NB4 (cell line): ENCODE measurements around the gene CIAO1.

Experiments used
- POLR2A ChIP-seq: IDR thresholded peaks from 2 replicates; pipeline ENCODE4 v1.6.1; 2011; ENCODE audit warnings: mild to moderate bottlenecking; ENCODE audit not compliant: insufficient read length; ENCODE audit errors: extremely low read depth
- TF ChIP-seq, protein P1 (sequence below): IDR thresholded peaks from one replicate; pipeline ENCODE4 v1.5.1; 2012; ENCODE audit warnings: low read depth, low read length

DNA sequence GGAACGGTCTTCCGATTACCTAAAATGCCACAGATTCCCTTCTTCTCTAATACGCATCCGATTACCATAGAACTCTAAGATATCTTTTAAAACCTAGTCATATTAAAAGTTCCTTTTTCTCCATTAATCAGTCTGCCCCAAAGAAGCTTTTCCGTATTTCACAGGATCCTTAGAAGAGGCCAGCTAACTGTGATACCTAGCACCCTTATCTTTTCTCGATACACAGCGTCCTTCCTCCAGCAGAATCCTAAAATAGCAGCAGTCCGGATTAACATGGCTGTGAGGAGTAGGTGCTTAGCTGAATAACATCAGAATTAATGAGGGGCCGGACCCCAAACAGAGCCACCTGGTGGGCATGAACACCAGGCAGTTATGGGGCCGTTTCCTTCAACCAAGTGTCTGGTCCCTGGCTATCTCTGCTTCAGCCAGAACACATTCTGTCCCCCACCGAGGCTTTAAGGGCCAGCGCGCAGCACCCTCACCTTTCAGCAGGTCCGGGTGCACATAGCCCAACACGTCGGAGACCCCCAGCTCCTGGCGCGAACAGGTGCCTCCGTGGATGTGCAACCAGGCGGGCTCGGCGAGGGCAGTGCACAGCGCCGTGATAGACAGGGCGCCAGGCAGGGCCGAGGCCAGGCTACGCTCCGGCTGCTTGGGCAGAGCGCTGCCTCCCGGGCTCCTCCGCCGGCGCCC is 1.2 kb upstream of the CIAO1 start:
- TF ChIP-seq, protein P1, sequence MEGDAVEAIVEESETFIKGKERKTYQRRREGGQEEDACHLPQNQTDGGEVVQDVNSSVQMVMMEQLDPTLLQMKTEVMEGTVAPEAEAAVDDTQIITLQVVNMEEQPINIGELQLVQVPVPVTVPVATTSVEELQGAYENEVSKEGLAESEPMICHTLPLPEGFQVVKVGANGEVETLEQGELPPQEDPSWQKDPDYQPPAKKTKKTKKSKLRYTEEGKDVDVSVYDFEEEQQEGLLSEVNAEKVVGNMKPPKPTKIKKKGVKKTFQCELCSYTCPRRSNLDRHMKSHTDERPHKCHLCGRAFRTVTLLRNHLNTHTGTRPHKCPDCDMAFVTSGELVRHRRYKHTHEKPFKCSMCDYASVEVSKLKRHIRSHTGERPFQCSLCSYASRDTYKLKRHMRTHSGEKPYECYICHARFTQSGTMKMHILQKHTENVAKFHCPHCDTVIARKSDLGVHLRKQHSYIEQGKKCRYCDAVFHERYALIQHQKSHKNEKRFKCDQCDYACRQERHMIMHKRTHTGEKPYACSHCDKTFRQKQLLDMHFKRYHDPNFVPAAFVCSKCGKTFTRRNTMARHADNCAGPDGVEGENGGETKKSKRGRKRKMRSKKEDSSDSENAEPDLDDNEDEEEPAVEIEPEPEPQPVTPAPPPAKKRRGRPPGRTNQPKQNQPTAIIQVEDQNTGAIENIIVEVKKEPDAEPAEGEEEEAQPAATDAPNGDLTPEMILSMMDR: peak; percentile 66
- TF ChIP-seq POLR2A: no peak
